Measurements from ENCODE around the gene AOC3. TPM values are rescaled to one million over a fixed set of nuclear protein-coding genes. Genes with fewer than 3 reads are reported as not detected.
"Not testable (repeated sequence)": the region's sequence is repeated elsewhere in the genome, so short reads cannot be mapped to it uniquely, and the experiment has no call there.

The AOC3 gene
- total RNA-seq, 1 experiment from 2014 or later: 0.26 TPM

- intact Hi-C loops (cut with micrococcal nuclease): no loop called here
- Histone ChIP-seq H3K9ac (ENCODE audit: low read length) (no peak overlapping the region), H3K27ac (ENCODE audit: low read length) (no peak overlapping the region), H3K9me3 (ENCODE audit: low read length) (no peaks in the 10 kb centered on the region), H3K4me3 (ENCODE audit: low read length) (no peak overlapping the region), H3K79me2 (ENCODE audit: low read length) (no peaks in the 10 kb centered on the region), H3K9me2 (replicated peaks; ENCODE audit: low read length) (no peaks in the 10 kb centered on the region), H3K4me2 (ENCODE audit: low read length) (no peak overlapping the region), H3K27me3 (ENCODE audit: low read length) (no peaks in the 10 kb centered on the region), H4K20me1 (ENCODE audit: low read length) (no peaks in the 10 kb centered on the region), H3K4me1 (ENCODE audit: insufficient read depth, low read length) (no peaks in the 10 kb centered on the region), H3F3A (ENCODE audit: low read length, unreplicated experiment) (no peaks in the 10 kb centered on the region), H3K36me3 (ENCODE audit: low read depth, low read length) (no peaks in the 10 kb centered on the region), H2AFZ (ENCODE audit: low read length) (no peak overlapping the region)
- CTCF ChIA-PET: no interaction called here
- DNase-seq (no peak), ATAC-seq (no peak)
- TF ChIP-seq CTCF (conservative IDR thresholded peaks at IDR 0.05; ENCODE audit: low read depth, low read length): no peak
- no peak for TF ChIP-seq EZH2 (IDR thresholded peaks at IDR 0.05; ENCODE audit: low read length, unreplicated experiment)
- no peak for TF ChIP-seq EZH2phosphoT487 (IDR thresholded peaks at IDR 0.05; ENCODE audit: borderline replicate concordance, low read length)
- POLR2A ChIA-PET (ENCODE audit: unreplicated experiment): no interaction called here
- BruUV-seq (replicated peaks): no TSS peak
These were observed 28.6 kb downstream of the AOC3 start for GRCh38 chr17:42879596-42879985.

GRCh38 chr17:42880776-42881310, 29.8 kb downstream of the AOC3 start:
- Histone ChIP-seq H3K9ac (ENCODE audit: low read length) (no peak overlapping the region), H3K9me3 (ENCODE audit: low read length) (no peaks in the 10 kb centered on the region), H3F3A (ENCODE audit: low read length, unreplicated experiment) (no peaks in the 10 kb centered on the region), H3K36me3 (ENCODE audit: low read depth, low read length) (no peaks in the 10 kb centered on the region), H3K4me3 (ENCODE audit: low read length) (no peak overlapping the region), H3K4me2 (ENCODE audit: low read length) (no peak overlapping the region), H4K20me1 (ENCODE audit: low read length) (no peaks in the 10 kb centered on the region), H3K9me2 (replicated peaks; ENCODE audit: low read length) (no peaks in the 10 kb centered on the region), H3K79me2 (ENCODE audit: low read length) (no peaks in the 10 kb centered on the region), H3K27ac (ENCODE audit: low read length) (no peak overlapping the region), H2AFZ (ENCODE audit: low read length) (no peak overlapping the region), H3K27me3 (ENCODE audit: low read length) (no peaks in the 10 kb centered on the region), H3K4me1 (ENCODE audit: insufficient read depth, low read length) (no peaks in the 10 kb centered on the region)
- ATAC-seq (no peak), DNase-seq (no peak)
- no peak for TF ChIP-seq EZH2phosphoT487 (IDR thresholded peaks at IDR 0.05; ENCODE audit: borderline replicate concordance, low read length)
- no peak for TF ChIP-seq CTCF (conservative IDR thresholded peaks at IDR 0.05; ENCODE audit: low read depth, low read length)
- TF ChIP-seq EZH2 (IDR thresholded peaks at IDR 0.05; ENCODE audit: low read length, unreplicated experiment): no peak
- no TSS peak for BruUV-seq (replicated peaks)
- CTCF ChIA-PET: no interaction called here
- intact Hi-C loops (cut with micrococcal nuclease): no loop called here
- POLR2A ChIA-PET (ENCODE audit: unreplicated experiment): no interaction called here

GRCh38 chr17:42881706-42882105, 30.7 kb downstream of the AOC3 start:
- H3K27ac ChIP-seq (ENCODE audit: low read length); H3K4me3 ChIP-seq (ENCODE audit: low read length); H2AFZ ChIP-seq (ENCODE audit: low read length); intact Hi-C loops (cut with micrococcal nuclease); H3K4me2 ChIP-seq (ENCODE audit: low read length); ATAC-seq; H3K9me3 ChIP-seq (ENCODE audit: low read length); H3K36me3 ChIP-seq (ENCODE audit: low read depth, low read length); DNase-seq; H3K4me1 ChIP-seq (ENCODE audit: insufficient read depth, low read length); H4K20me1 ChIP-seq (ENCODE audit: low read length); BruUV-seq (replicated peaks); H3K9ac ChIP-seq (ENCODE audit: low read length); H3F3A ChIP-seq (ENCODE audit: low read length, unreplicated experiment); H3K79me2 ChIP-seq (ENCODE audit: low read length); H3K9me2 ChIP-seq (replicated peaks; ENCODE audit: low read length); H3K27me3 ChIP-seq (ENCODE audit: low read length); POLR2A ChIA-PET (ENCODE audit: unreplicated experiment); CTCF ChIA-PET: not testable (repeated sequence)
